GM12892 (cell line): Measurements from ENCODE around the gene MOK.

Experiments used
- POLR2A ChIP-seq: IDR thresholded peaks from 2 replicates; pipeline ENCODE4 v1.6.1; 2011; ENCODE audit warnings: low read depth, low read length, control low read depth
- POLR2AphosphoS5 ChIP-seq: IDR thresholded peaks from 2 replicates; pipeline ENCODE4 v1.6.1; 2011; ENCODE audit warnings: low read depth, low read length, control low read depth
- TAF1 ChIP-seq: IDR thresholded peaks from 2 replicates; pipeline ENCODE4 v1.6.1; 2011; ENCODE audit warnings: low read depth, mild to moderate bottlenecking, control low read depth, low read length, borderline replicate concordance

DNA sequence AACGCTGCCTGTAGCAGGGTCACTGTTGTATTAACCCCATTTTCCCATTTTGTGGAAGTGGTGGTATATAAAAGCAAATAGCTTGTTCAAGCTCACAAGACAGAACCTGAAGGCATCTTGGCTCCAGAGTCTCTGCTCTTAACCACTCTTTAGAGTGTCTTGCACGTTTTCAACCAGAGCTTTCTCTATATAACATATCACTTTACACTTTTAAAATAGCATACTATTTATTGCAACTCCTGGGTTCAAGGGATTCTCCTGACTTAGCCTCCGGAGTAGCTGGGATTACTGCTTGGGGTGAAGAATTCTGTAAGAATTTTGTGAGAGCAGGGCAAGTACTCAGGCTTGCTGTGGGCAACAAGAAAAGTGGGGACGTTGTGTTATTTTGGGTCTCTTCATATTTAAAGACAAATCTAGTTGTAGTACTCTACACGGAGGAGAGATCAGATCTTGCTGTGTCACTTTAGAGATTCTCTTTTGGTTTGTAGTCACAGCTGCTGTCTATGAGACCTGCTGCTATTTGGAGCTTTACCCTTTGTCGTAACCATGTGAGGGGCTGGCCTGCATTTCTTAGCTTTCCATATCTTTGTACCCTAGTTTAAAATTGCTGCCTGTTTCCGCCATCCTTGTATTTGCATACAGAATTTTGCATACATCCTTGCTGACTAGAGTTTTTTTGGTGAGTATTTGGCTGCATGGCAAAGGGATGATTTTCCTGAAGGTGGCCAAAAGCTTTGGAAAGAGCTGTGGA lies 124.5 kb downstream of the MOK start:
- TF ChIP-seq POLR2A (no peak), POLR2AphosphoS5 (no peak), TAF1 (no peak)
